ENCODE data around the gene C10orf90.

C10orf90 gene

DNA sequence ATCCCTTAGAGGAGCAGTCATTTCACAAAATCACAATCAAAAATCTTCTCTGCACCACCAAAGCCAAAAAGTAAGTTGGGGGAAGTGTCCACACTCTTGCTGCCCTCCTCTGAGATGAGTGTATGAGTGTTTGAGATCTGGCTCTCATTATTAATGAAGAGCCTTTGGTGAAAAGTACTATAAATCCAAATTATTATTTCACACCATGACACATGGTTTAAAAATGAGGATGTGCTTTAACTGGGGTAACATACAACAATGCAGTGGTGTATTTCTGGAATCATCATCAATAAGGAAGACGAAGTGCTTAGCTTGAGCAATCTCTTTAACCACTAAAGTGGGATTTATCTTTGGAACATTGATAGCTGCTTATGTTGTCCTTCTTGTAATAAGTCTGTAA, 168.1 kb downstream of the C10orf90 start:
- H3K27ac ChIP-seq = no peak overlapping the region
- no peak for TF ChIP-seq CTCF (IDR thresholded peaks at IDR 0.05)
- no peak overlapping the region for H3K4me3 ChIP-seq
- DNase-seq (ENCODE audit: low spot score) = no peak

DNA sequence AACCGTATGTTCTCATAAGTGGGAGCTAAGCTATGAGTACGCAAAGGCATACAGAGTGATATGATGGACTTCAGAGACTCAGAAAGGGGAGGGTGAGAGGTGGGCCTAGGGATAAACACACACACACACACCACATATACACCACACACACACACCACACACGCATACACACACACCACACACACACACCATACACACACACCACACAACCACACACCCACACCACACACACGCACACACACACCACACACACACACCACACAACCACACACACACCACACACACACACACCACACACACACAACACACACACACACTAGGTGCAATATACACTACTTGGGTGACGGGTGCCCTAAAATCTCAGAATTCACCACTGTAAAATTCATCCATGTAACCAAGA, 168.7 kb downstream of the C10orf90 start:
- DNase-seq (ENCODE audit: low spot score) = no peak
- Histone ChIP-seq H3K27ac (no peak overlapping the region), H3K4me3 (no peak overlapping the region)
- no peak for TF ChIP-seq CTCF (IDR thresholded peaks at IDR 0.05)

GRCh38 chr10:126500866-126501265, 169.6 kb downstream of the C10orf90 start:
- DNase-seq (ENCODE audit: low spot score) = no peak
- Histone ChIP-seq H3K4me3 (no peak overlapping the region), H3K27ac (no peak overlapping the region)
- TF ChIP-seq CTCF (IDR thresholded peaks at IDR 0.05) = no peak

DNA sequence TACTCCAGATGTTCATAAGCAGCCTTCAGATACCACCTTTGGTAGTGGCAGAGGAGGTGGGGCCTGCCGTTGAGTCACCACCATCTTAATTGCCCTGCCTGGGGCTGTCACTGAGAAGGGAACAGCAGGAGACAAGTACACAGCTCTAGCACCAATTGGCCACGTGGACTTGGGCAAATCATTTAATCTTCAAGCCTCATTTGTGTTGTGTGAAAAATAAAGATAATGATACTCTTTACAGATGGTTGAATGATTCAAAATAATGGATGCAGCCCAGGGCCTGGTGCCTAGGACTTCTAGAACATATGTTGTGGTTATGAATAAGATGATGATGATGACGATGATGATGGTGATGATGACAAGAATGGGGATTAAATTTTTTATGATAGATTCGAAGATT, 170.3 kb downstream of the C10orf90 start:
- TF ChIP-seq CTCF (IDR thresholded peaks at IDR 0.05) = no peak
- H3K27ac ChIP-seq = no peak overlapping the region
- DNase-seq (ENCODE audit: low spot score) = no peak

DNA sequence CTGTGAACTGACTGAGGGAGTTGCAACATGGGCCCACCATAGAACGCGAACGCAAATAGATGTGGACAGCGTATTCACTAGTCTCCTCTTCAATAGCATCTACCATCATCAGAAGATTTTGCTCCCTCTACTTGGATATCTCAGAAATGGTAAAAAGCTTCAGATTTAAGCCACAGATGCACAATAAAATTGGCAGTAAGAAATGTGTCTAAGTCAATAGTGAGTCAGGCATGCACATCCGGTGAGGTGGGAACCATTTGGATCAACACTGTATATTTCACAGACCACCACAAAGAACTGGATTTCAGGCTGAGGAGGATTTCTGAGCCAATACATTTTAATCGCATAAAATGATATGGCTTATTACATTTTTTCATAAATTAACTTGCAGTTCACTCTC, 170.7 kb downstream of the C10orf90 start:
- TF ChIP-seq CTCF (IDR thresholded peaks at IDR 0.05) = no peak
- H3K27ac ChIP-seq = no peak overlapping the region
- no peak overlapping the region for H3K4me3 ChIP-seq
- DNase-seq (ENCODE audit: low spot score) = no peak

More for the DNA sequence above, 170.3 kb downstream of the C10orf90 start:
- H3K4me3 ChIP-seq = no peak overlapping the region

- no peak for DNase-seq (ENCODE audit: low spot score)
- Histone ChIP-seq H3K27ac (no peak overlapping the region), H3K4me3 (no peak overlapping the region)
- TF ChIP-seq CTCF (IDR thresholded peaks at IDR 0.05) = no peak
Measured at GRCh38 chr10:126497672-126498071, 172.8 kb downstream of the C10orf90 start.

- Histone ChIP-seq H3K27ac (no peak overlapping the region), H3K4me3 (no peak overlapping the region)
- TF ChIP-seq CTCF (IDR thresholded peaks at IDR 0.05) = no peak
- no peak for DNase-seq (ENCODE audit: low spot score)
Measured at GRCh38 chr10:126496771-126497545, 173.5 kb downstream of the C10orf90 start.
